Skeletal muscle satellite cell (primary cell): ENCODE measurements around the gene LRRN4CL.

ENCODE experiments used
- H3K27me3 ChIP-seq: 2 replicates; pipeline ENCODE4 v1.7.0; 2013; ENCODE audit warnings: low read length; ENCODE audit not compliant: control insufficient read depth, insufficient read depth
- H3K36me3 ChIP-seq: 2 replicates; pipeline ENCODE4 v1.7.0; 2013; ENCODE audit warnings: mild to moderate bottlenecking, control low read depth, low read length; ENCODE audit not compliant: insufficient read depth
- H3K4me1 ChIP-seq: 2 replicates; pipeline ENCODE4 v1.7.0; 2013; ENCODE audit warnings: low read length; ENCODE audit not compliant: control insufficient read depth, insufficient read depth
- H3K4me2 ChIP-seq: 2 replicates; pipeline ENCODE4 v1.7.0; 2013; ENCODE audit warnings: mild to moderate bottlenecking, low read length
- H3K4me3 ChIP-seq: 2 replicates; pipeline ENCODE4 v1.7.0; 2013; ENCODE audit warnings: low read length
- H3K9ac ChIP-seq: 2 replicates; pipeline ENCODE4 v1.7.0; 2013; ENCODE audit warnings: mild to moderate bottlenecking, low read depth, low read length, moderate library complexity
- H3K9me3 ChIP-seq: replicated peaks from 2 replicates; pipeline ENCODE4 v1.7.0; 2013; ENCODE audit warnings: mild to moderate bottlenecking, control low read depth, low read length

Gene LRRN4CL

DNA sequence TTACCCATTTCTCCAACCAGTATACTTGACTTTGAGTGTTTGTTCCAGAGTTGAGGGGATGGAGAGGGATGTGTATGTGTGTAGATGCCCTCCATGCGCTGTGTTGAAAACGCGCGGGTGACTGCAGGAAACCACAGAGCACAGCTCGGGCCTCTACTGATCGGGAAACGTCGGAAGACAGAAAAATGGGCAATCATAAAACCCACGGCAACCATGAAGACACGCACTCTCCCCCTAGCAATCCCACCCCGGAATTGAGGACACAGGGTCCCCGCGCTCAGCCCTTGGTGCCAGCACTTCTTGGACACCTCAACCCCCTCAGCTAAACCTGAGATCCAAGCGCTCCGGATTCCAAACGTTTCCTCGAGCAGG is 18.1 kb downstream of the LRRN4CL start:
- H3K4me1 ChIP-seq, result peaks cover 36% of the 10 kb centered on the region
- peak overlapping the region; percentile 92 for H3K4me3 ChIP-seq
- H3K36me3 ChIP-seq, result peaks cover 28% of the 10 kb centered on the region
- no peaks in the 10 kb centered on the region for H3K27me3 ChIP-seq
- H3K9me3 ChIP-seq, result no peaks in the 10 kb centered on the region
- peak overlapping the region; percentile 97 for H3K4me2 ChIP-seq
- H3K9ac ChIP-seq, result peak overlapping the region; percentile 92

GRCh38 chr11:62669420-62670161 is 19.7 kb downstream of the LRRN4CL start:
- Histone ChIP-seq H3K9ac (no peak overlapping the region), H3K27me3 (no peaks in the 10 kb centered on the region), H3K36me3 (peaks cover 27% of the 10 kb centered on the region), H3K4me3 (no peak overlapping the region), H3K4me1 (peaks cover 38% of the 10 kb centered on the region), H3K4me2 (peak overlapping the region; percentile 6), H3K9me3 (no peaks in the 10 kb centered on the region)

DNA sequence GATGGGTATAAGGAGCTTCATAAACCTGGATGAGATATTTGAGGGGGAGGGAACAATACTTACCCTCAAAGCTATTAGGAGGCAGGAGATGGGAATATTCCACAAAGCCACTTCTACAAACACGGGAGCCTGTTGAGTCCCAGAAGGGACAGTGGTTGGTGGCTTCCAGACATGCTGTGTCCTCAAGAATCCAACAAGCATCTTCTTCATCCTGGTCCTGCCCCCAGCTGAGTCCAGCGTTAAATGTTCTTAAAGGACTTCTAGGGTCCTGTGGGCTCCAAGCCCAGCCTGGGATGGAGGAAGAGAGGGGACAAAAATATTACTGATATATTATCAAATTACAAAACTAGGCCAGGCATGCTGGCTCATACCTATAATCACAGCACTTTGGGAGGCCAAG is 21.9 kb downstream of the LRRN4CL start:
- Histone ChIP-seq H3K4me1 (peaks cover 28% of the 10 kb centered on the region), H3K9me3 (no peaks in the 10 kb centered on the region), H3K27me3 (no peaks in the 10 kb centered on the region), H3K9ac (peak overlapping the region; percentile 95), H3K4me3 (no peak overlapping the region), H3K4me2 (peak overlapping the region; percentile 97), H3K36me3 (peaks cover 29% of the 10 kb centered on the region)

DNA sequence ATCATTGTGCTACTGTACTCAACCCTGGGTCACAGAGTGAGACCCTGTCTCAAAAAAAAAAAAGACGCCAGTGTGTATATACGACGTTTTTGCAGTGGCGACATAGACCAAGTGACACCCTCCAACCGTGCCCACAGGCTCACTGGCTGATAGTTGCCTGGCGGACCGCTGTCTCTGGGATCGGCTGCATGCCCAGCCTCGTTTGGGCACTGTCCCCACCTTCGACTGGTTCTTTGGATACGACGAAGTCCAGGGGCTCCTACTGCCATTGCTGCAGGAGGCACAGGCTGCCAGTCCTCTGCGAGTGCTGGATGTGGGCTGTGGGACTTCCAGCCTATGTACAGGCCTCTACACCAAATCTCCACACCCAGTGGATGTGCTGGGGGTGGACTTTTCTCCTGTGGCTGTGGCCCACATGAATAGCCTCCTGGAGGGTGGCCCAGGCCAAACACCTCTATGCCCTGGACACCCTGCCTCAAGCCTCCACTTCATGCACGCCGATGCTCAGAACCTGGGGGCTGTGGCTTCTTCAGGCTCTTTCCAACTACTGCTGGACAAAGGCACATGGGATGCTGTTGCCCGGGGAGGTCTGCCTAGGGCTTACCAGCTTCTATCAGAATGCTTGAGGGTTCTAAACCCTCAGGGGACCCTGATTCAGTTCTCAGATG is 22.9 kb downstream of the LRRN4CL start:
- Histone ChIP-seq H3K9ac (peak overlapping the region; percentile 95), H3K4me1 (peaks cover 25% of the 10 kb centered on the region), H3K4me2 (peak overlapping the region; percentile 97), H3K9me3 (no peaks in the 10 kb centered on the region), H3K27me3 (no peaks in the 10 kb centered on the region), H3K36me3 (peaks cover 30% of the 10 kb centered on the region), H3K4me3 (peak overlapping the region; percentile 81)

DNA sequence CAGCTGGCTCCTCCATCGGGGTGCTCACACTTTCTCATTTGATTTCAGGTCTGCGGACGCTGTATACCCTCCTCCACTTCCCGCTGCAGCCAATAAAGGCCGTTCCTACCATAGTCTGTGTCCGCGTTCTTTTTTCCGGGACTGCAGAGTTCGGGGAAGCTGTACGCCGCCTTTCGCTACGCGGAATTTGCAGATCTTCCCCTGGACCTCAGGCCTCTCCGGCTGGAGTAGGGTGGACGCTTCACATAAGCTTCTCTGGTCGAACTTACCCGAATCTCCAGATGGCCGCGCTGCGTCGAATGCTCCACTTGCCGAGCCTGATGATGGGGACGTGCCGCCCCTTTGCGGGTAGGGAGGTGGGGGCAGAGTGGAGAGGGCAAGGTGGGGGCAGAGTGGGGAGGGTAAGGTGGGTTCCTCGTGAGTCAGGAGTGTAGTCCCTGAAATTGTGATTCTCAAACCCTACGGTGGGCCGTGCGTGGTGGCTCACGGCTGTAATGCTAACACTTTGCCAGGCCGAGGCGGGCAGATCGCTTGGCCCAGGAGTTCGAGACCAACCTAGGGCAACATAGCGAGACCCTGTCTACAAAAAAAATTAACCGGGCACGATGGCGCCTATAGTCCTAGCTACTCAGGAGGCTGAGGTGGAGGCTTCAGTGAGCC is 23.6 kb downstream of the LRRN4CL start:
- Histone ChIP-seq H3K27me3 (no peaks in the 10 kb centered on the region), H3K4me2 (peak overlapping the region; percentile 97), H3K9ac (peak overlapping the region; percentile 95), H3K4me3 (peak overlapping the region; percentile 81), H3K4me1 (peaks cover 22% of the 10 kb centered on the region), H3K36me3 (peaks cover 30% of the 10 kb centered on the region), H3K9me3 (no peaks in the 10 kb centered on the region)

DNA sequence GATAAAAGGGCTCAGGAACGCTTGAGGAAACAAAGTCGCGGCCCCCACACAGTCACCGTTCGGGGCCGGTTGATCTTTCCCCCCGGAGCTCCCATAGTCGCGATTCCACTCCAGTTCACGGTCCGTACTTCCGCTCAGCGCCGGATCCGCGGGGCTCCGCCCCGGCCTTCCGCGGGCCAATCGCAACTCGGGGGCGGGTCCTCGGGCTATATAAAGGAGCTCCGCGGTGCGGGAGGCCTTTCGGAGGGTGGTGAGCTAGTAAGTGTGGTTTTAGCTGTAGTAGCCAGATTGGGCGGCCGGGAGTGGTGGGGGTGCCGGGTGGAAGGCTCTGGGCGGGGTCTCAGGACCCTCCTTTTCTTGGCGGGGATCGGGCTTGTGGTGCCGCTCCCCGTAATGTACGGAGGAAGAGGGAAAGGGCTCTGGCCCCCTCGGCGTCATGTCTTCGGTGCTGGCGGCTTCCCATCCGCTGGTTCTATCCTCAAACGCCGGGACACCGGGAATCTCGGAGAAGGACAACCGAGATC is 24.2 kb downstream of the LRRN4CL start, which contains the start of the genes C11orf98 and CSKMT:
C11orf98 (minus strand) TSS at position 136 of the 524 bp plus-strand sequence; CDS start at position 95, 41 bp downstream.
CSKMT (plus strand) TSS at position 238 of the 524 bp plus-strand sequence. CDS start 568 bp downstream, outside the sequence.
- Histone ChIP-seq H3K36me3 (peaks cover 30% of the 10 kb centered on the region), H3K4me1 (peaks cover 22% of the 10 kb centered on the region), H3K27me3 (no peaks in the 10 kb centered on the region), H3K4me3 (peak within 1 kb of the TSS; percentile 81), H3K4me2 (peak within 1 kb of the TSS; percentile 97), H3K9ac (peak within 1 kb of the TSS; percentile 95), H3K9me3 (no peaks in the 10 kb centered on the region)

GRCh38 chr11:62664405-62665074 is 24.8 kb downstream of the LRRN4CL start:
- Histone ChIP-seq H3K27me3 (no peaks in the 10 kb centered on the region), H3K4me2 (peak overlapping the region; percentile 88), H3K4me3 (peak overlapping the region; percentile 81), H3K9ac (peak overlapping the region; percentile 95), H3K4me1 (peaks cover 16% of the 10 kb centered on the region), H3K36me3 (peaks cover 30% of the 10 kb centered on the region), H3K9me3 (no peaks in the 10 kb centered on the region)

DNA sequence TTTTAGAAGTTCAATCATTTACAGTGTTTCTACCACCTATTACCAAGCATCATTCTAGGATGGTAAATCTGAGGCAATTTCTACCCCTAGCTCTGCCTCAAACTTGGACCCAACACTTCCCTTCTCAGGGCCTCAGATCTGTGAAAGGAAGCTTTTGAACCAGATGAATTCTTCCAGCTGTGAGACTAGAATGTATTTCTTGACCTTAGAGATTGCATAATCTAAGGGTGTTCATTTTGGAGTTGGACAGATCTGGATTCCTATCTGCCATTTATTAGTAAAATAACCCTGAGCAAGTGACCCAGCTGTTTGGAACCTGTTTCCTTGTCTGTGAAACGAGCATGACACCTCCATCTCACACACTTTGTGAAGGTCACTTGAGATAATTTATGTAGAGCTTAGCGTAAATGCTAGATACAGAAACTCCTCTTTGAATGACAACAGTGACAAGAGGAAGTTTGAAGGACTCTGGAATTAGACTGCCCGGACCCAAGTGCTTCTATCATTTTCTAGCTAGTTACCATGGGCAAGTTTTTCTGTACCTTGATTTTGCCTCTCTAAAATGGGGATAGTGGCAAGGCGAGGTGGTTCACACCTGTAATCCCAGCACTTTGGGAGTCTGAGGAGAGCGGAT is 32.4 kb downstream of the LRRN4CL start:
- Histone ChIP-seq H3K27me3 (no peaks in the 10 kb centered on the region), H3K9ac (no peak overlapping the region), H3K4me2 (no peak overlapping the region), H3K9me3 (no peaks in the 10 kb centered on the region), H3K4me1 (peaks cover 6% of the 10 kb centered on the region), H3K4me3 (no peak overlapping the region), H3K36me3 (no peaks in the 10 kb centered on the region)

DNA sequence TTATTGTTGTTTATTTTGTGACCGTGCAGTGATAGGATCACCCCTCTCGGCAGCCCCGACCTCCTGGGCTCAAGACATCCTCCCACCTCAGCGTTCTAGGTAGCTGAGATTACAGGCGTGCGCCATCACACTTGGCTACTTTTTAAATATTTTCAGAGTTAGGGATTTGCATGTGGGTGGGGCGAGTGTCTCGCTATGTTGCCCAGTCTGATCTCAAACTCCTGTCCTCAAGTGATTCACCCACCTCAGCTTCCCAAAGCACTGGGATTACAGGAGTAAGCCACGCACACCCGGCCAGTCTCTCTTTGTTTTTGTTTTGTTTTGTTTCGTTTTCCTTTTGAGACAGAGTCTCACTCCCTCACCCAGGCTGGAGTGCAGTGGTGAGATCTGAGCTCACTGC is 35.0 kb downstream of the LRRN4CL start:
- Histone ChIP-seq H3K4me1 (peaks cover 12% of the 10 kb centered on the region), H3K4me2 (no peak overlapping the region), H3K9ac (no peak overlapping the region), H3K4me3 (no peak overlapping the region), H3K36me3 (peaks cover 5% of the 10 kb centered on the region), H3K27me3 (no peaks in the 10 kb centered on the region), H3K9me3 (no peaks in the 10 kb centered on the region)

GRCh38 chr11:62652161-62653006 is 36.9 kb downstream of the LRRN4CL start:
- H3K4me2 ChIP-seq, result peak overlapping the region; percentile 93
- peaks cover 24% of the 10 kb centered on the region for H3K4me1 ChIP-seq
- H3K27me3 ChIP-seq, result no peaks in the 10 kb centered on the region
- peak overlapping the region; percentile 93 for H3K4me3 ChIP-seq
- H3K9ac ChIP-seq, result peak overlapping the region; percentile 96
- no peaks in the 10 kb centered on the region for H3K9me3 ChIP-seq
- peaks cover 18% of the 10 kb centered on the region for H3K36me3 ChIP-seq
